ENCODE results near the gene KMT2E.

GRCh38 chr7:105153531-105153930, 139.5 kb downstream of the KMT2E start:
- no peak for TF ChIP-seq CTCF (IDR thresholded peaks at IDR 0.05)
- TF ChIP-seq ZFX (IDR thresholded peaks at IDR 0.05; ENCODE audit: borderline replicate concordance): no peak
